A204.1 (cell line): ENCODE results near the gene DAPK1.

Experiments used
- FAIRE-seq: peaks from 2 replicates; lab custom pipeline; 2012; peaks lifted over from hg19 to GRCh38; lab: Jason Lieb, UNC

DAPK1 gene

DNA sequence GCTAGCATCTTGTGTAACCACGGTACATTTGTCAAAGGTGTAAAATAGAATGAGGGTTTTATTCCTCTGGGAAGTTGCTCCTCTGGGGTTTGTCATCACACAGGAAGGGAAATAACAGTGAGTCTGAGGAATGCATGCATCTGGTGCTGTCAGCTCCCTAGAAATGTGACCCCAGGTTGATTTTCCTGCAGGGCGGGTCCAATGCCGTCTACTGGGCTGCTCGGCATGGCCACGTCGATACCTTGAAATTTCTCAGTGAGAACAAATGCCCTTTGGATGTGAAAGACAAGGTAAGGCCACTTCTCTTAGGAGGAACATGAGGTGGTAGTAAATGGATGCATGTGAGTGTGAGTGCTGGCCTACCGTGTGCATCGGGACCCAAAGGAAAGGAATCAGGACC, 149.4 kb downstream of the DAPK1 start:
- FAIRE-seq: no peak

DNA sequence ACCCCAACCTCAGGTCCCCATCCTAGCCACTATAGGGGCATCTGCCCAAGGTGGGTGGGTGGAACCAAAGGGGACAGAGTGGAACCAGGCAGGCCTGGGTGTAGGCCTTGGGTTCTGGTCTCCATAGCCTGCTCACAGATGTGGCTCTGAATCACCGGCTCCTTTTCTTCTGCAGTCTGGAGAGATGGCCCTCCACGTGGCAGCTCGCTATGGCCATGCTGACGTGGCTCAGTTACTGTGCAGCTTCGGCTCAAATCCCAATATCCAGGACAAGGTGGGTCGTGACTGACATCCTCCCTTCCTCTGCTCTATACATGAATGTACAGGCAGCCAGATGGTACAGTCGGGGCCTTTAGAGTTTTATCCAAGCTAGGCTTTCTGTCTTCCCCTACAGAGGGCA, 150.9 kb downstream of the DAPK1 start:
- no peak for FAIRE-seq

- FAIRE-seq: no peak
Observed at GRCh38 chr9:87650611-87651295, 153.1 kb downstream of the DAPK1 start.

DNA sequence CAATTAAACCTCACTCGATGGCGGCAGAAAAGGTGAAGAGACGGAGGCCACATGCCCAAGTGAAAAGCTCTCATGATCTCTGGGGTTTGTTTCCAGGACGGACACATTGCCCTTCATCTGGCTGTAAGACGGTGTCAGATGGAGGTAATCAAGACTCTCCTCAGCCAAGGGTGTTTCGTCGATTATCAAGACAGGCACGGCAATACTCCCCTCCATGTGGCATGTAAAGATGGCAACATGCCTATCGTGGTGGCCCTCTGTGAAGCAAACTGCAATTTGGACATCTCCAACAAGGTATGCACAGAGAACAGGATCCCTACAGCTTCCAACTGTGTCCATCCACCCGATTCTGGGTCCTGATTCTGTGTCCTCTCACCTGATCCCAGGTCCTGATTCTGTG, 153.8 kb downstream of the DAPK1 start:
- FAIRE-seq: no peak

- no peak for FAIRE-seq
Observed at GRCh38 chr9:87653941-87654340, 156.3 kb downstream of the DAPK1 start.

- no peak for FAIRE-seq
Observed at GRCh38 chr9:87655731-87656130, 158.1 kb downstream of the DAPK1 start.

DNA sequence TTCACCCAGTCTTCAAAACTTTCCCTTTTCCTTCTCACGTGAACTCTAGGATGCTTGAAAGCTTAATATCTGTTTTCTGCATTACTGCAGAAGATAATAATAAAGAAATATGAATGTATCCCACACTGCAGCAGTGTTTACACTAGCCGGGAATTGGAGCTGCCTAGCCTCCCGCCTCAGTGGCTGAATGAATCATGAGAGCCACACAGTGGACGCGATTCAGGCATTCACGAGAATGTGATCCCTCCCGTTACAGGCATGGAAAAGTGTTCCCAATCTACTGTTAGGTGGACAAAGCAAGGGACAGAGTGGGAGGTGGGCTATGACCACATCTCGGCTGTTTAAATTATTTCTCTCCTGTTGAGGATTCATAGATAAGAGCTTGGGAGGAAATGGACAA, 158.8 kb downstream of the DAPK1 start:
- FAIRE-seq: no peak

DNA sequence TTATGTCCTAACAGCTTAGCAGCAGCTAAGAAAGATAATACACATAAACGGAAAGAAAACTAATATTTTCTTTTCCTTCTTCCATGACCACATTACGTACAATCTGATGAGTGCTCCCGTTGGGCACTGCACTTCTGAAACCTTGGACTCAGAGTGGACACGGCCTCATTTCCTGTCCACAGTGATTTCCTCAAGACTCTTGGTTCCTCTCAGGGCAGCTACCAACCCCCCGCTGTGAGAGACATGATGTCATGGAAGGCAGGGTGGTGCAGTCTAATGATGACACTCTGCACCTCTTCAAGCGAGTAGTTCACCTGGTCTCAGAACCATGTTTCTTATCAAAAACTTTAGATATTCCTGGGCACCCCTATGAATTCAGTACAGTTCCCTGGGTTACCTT, 159.5 kb downstream of the DAPK1 start:
- no peak for FAIRE-seq

- no peak for FAIRE-seq
Observed at GRCh38 chr9:87657893-87658292, 160.2 kb downstream of the DAPK1 start.

- no peak for FAIRE-seq
Observed at GRCh38 chr9:87658511-87658910, 160.8 kb downstream of the DAPK1 start.

- FAIRE-seq: no peak
Observed at GRCh38 chr9:87659534-87660419, 162.1 kb downstream of the DAPK1 start.

DNA sequence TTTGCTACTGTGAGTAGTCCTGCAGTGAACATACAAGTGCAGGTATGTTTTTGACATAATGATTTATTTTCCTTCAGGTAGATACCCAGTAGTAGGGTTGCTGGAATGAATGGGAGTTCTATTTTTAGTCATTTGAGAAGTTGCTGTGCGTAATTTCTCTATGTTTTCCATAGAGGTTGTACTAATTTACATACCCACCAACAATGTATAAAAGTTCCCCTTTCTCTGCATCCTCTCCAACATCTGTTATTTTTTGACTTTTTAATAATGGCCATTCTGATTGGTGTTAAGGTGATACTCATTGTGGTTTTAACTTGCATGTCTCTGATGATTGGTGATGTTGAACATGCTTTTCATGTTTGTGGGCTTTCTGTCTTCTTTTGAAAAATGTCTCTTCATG, 163.6 kb downstream of the DAPK1 start:
- no peak for FAIRE-seq

DNA sequence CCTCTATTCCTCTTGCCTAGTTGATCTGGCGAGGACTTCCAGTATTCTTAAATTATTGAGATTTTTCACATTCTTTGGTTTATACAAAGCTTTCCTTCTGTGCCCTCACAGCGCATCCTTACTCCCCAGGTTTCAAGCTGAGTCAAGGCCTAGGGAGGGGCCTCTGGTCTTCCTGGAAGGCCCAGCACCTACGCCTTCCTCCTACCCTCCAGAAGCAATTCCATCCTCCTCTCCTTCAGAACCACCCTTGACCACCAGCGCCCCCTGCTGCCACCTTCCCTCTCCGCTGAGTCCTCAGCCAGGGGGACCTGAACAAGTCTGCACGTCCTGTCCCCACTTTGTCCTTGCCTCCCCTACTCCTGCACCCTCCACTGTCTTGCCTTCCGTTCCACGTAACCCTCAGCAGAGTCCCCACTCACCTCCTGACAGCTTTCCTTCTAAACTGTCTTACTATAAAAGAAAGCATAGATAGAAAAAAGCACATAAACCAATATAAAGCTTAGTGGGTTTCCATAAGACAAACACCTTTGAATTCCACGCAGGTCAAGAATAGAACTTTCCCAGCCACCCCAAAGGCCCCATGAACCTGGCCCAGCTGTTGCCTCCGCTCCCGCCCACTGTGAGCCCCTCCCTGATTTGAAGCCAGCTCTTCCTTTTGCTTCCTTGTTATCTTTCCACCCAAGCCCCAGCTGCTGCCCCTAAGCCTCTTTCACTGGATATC, 165.3 kb downstream of the DAPK1 start:
- FAIRE-seq: no peak

DNA sequence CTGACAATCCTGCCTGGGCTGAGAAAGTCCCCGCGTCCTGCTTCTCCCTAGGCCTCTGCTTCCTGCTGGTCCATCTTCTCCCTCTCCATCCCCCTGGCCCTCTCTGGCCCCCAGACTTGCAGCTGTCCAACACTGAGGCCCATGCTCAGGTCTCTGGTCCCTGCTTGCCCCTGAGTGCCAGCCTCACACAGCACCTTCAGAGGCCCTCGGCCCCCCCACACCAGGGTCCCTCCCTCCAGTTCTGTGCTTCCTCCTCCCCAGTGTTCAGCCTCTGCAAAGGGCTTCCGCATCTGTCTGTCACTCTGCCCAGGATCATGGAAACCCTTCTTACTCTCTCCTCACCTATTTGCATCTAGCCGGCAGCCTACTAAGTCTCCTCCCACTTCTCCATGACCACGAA, 165.9 kb downstream of the DAPK1 start:
- no peak for FAIRE-seq

- no peak for FAIRE-seq
Observed at GRCh38 chr9:87664153-87665060, 166.7 kb downstream of the DAPK1 start.

- no peak for FAIRE-seq
Observed at GRCh38 chr9:87665505-87665904, 167.8 kb downstream of the DAPK1 start.

- FAIRE-seq: no peak
Observed at GRCh38 chr9:87667164-87667738, 169.6 kb downstream of the DAPK1 start.

DNA sequence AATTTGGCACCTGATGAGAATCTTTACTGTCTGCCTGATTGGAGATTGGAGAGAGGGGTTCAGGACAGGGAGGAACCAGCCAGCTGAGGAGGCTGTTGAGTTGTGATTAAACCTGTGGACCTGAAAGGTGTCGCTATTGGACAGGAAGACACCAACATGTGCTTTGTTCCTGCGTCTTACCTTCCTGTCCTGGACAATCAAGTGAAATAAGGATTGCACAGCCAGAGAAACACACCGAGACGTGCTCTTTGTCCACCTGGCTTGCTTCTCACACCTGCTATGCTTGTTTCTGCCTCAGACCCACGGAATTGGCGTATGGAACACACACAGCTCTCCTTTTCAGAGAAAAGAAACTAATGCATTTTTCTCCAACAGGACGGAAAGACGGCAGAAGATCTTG, 170.6 kb downstream of the DAPK1 start:
- FAIRE-seq: no peak

GRCh38 chr9:87668722-87669121, 171.1 kb downstream of the DAPK1 start:
- no peak for FAIRE-seq

GRCh38 chr9:87670572-87671264, 173.1 kb downstream of the DAPK1 start:
- no peak for FAIRE-seq

DNA sequence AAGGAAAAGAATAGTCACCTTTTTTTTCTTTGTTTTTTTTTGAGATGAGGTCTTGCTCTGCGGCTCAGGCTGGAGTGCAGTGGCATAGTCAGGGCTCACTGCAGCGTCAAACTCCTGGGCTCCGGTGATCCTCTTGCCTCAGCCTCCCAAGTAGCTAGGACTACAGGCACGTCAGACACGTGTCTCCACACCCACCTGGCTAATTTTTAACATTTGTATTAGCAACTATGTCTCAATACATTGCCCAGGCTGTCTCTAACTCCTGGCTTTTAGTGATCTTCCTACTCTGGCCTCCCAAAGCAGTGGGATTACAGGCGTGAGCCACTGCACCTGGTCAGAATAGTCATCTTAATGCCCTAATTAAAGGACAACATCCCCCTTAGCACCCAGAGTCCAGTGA, 173.8 kb downstream of the DAPK1 start:
- FAIRE-seq: no peak
